OCI-LY3 (cell line): ENCODE results near the gene PTPRN2.

Experiments
- CTCF ChIP-seq: fragments of 200-600, 300-600 bp; sonication (generic); IDR thresholded peaks from 2 replicates; pipeline ENCODE4 v1.5.1; 2014; ENCODE audit warnings: antibody characterized with exemption, low read length, low read depth
- EZH2phosphoT487 ChIP-seq: fragments of 200-600 bp; shearing (Covaris generic); IDR thresholded peaks from 2 replicates; pipeline ENCODE4 v1.6.1; 2018; ENCODE audit warnings: antibody characterized with exemption, mixed run types, low read depth

- TF ChIP-seq CTCF (no peak), EZH2phosphoT487 (no peak)
These were observed 205.0 kb downstream of the PTPRN2 start for GRCh38 chr7:158382363-158383254.
